GM21619 (cell line): ENCODE results near the gene CORO1C.
"Not testable (repeated sequence)": the region's sequence is repeated elsewhere in the genome, so short reads cannot be mapped to it uniquely, and the experiment has no call there.

Experiments used
- ATAC-seq: cut with Tn5 transposase; IDR thresholded peaks from one replicate; pipeline ENCODE4 v1.9.1; 2021; ENCODE audit not compliant: unreplicated experiment

CORO1C gene

GRCh38 chr12:108638141-108638827, 93.0 kb downstream of the CORO1C start:
- ATAC-seq = no peak

DNA sequence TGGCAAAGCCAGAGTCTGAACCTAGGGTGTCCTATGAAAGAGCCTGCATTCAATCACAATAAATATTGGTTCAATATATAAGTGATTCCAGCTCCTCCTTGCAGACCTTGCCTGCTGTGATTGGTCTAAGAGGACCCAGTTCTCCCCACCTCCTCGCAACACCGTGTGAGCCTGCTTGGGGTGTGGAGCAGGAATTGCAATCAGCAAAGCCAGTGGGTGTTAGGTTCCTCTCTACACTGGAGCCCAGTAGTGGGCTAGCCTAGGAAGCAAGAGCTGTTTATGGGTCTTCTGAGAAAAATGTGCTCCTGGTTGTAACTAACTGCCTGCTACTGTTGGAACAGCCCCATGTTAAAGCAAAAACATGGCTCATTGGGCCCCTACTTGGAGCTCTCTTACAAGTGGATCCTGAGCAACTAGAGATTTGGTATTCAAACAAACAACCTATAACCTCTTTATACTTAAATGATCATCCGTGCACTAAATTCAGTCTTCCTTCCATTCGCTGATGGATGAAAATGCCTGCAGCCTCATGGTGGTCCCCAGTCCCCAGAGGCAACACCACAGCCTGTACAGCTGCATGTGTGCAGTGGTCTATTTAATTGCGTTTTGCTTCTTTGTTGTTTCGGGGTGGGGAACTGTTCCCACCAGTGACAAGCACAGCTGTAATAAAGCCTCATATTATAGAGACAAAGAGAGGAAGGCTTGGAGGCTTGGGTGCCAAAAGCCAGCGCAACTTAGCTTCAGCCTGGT, 93.9 kb downstream of the CORO1C start:
- no peak for ATAC-seq

DNA sequence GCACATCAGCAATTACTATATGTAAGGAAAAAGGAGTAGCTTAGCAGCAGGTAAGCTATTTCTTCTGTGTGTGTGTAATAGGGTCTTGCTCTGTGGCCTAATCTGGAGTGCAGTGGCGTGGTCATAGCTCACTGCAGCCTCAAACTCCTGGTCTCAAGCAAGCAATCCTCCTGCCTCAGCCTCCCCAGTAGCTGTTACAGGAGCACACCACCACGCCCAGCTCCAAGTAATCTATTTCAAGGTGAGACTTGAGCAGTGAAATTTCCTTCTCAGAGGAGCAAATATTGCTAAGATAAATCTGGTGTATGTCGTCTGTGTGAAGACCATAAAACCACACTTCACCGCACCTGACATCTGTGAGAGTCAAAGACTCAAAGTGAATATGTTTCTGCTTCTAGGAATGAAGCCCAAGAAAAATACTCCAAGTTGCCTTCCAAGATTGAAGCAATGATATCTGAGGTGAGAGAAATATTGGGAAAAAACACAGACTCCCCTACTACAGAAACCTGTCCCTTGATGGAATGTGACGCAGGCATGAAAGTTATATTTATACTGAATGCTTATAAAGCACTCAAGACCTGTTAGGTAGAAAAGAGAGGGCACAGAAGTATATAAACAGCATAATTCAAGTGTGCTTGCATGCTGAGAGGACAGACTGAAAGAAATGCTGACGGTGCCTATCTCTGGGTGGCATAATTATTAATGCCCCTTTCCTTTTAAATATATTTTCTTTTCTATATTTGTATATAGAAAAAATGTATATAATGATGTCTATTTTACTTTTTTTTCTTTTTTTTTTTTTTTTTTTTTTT, 95.1 kb downstream of the CORO1C start:
- no peak for ATAC-seq

- ATAC-seq = peak; percentile 49
Observed at GRCh38 chr12:108635201-108635996, 95.9 kb downstream of the CORO1C start.

DNA sequence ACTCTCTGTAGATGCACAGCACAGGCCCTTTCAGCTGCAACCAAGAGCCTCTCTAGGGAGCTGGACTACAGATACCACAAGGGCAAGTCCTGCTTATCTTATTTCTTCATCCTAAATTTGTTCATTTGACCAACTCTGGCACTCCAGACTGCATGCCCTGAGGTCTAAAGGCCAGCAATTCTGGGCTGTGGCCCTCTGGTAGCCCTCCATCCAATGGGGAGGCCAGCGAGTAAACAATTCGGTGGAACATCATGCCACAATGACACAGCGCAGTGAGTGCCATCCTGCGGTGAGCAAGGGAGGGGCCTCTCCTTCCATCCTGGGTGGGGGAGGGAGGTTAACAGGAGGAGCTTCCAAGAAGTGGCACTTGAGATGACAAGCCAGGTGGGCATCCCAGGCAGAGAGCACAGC, 97.0 kb downstream of the CORO1C start:
- no peak for ATAC-seq

- ATAC-seq = peak; percentile 50
Observed at GRCh38 chr12:108633534-108634248, 97.6 kb downstream of the CORO1C start, which contains the start of gene SELPLG. TSS of gene SELPLG (minus strand) at chr12:108633894. CDS start at chr12:108624307, 9,587 bp downstream.

DNA sequence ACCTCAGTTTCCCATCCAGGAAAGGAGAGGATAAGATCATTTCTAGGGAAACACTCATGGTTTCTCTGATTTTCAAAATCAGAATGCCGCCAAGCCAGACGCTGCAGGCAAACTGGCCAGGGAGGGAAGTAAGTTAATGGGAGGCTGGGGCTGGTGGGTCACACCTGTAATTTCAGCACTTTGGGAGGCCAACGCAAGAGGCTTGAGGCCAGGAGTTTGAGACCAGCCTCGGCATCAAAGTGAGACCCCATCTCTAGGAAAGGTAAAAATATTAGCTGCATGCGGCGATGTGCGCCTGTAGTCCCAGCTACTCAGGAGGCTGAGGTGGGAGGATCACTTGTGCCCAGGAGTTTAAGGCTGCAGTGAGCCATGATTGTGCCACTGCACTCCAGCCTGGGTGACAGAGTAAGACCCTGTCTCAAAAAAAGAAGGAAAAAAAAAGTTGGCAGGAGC, 98.2 kb downstream of the CORO1C start:
- no peak for ATAC-seq

DNA sequence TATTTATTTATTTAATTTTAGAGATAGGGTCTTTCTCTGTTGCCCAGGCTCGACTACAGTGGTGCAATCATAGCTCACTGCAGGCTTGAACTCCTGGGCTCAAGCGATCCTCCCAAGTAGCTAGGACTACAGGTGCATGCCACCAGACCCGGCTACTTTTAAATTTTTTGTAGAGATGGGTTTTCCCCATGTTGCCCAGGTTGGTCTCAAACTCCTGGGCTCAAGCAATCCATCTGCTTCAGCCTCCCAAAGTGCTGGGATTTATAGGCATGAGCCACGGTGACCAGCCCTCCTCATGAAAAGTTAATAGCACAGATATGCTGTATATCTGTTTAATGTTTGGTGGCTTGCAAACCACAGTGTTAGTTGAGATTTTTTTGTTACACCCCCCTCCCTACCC, 100.1 kb downstream of the CORO1C start:
- ATAC-seq = not testable (repeated sequence)

DNA sequence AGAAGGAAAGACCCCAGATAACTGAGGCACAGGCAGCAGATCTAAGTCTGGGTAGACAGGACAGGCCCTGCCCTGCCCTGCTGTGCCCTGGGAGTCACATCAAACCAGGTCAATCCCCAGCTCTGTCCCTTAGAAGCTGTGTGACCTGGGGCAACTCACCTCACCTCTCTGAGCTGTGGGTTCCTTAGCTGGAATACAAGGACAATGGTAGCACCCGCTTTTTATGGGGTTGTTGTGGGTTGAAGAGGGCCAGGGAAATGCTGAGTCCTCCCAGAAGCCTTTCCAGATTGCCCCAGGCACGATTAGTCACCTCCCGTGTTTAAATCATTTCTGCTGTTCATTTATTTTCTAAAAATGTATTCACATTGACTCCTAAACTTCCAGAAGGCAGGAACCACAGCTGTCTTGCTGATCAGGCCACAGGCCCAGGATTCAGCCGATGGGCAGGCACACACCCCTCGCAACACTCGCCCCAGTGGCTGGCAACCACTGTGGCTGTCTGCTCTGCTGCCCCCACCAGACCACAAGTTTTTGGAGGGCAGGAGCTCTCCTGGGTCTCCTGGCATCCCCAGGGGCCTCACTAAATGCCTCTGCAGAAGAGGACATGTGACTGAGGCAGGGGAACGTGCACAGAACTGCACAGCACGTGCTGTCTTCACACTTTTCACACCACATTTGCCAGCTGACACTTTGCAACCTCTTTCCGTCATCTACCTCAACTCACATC, 100.7 kb downstream of the CORO1C start:
- ATAC-seq = no peak

DNA sequence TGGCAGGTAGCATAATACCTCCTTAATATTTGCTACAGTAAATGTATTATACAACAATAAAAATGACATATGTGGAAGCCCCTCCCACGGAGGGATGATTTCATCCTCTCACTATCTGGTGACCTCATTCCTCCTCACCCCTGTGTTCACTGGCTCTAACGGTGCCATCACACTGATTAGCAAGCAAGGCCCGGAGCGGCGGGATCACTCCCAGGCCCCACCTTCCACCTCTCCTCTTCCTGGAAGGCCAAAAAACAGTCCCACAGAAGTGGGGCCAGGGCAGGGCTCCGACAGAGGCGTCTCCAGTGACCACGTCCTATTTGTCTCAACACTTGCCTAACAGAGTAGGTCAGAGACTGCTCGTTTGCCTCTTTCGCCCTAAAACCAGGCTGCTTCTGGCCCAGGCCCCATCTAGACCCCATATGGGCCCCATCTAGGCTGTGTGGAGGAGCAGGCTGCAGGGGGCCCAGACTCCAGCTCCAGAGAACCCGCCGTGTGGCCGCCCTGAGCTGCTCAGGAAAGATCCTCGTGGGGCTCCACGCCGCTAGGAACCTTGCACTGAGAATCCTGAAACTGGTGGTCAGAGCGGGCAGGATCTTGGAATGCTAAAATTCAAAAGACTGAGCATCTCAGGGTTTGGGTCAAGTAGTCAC, 101.4 kb downstream of the CORO1C start:
- ATAC-seq = no peak

- ATAC-seq = no peak
Observed at GRCh38 chr12:108629151-108629550, 102.2 kb downstream of the CORO1C start.

- ATAC-seq = no peak
Observed at GRCh38 chr12:108627134-108627920, 104.0 kb downstream of the CORO1C start.

- ATAC-seq = no peak
Observed at GRCh38 chr12:108625228-108625627, 106.1 kb downstream of the CORO1C start.

DNA sequence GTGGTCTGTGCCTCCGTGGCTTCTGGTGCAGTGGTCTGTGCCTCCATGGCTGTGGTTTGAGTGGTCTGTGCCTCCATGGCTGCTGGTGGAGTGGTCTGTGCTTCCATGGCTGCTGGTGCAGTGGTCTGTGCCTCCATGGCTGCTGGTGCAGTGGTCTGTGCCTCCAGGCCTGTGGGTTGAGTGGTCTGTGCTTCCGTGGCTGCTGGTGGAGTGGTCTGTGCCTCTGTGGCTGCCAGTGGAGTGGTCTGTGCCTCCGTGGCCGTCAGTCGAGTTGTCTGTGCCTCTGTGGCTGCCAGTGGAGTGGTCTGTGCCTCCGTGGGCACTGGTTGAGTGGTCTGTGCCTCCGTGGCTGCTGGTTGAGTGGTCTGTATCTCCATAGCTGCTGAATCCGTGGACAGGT, 107.7 kb downstream of the CORO1C start:
- no peak for ATAC-seq

GRCh38 chr12:108622921-108623514, 108.3 kb downstream of the CORO1C start:
- no peak for ATAC-seq

GRCh38 chr12:108622421-108622820, 108.9 kb downstream of the CORO1C start:
- no peak for ATAC-seq

DNA sequence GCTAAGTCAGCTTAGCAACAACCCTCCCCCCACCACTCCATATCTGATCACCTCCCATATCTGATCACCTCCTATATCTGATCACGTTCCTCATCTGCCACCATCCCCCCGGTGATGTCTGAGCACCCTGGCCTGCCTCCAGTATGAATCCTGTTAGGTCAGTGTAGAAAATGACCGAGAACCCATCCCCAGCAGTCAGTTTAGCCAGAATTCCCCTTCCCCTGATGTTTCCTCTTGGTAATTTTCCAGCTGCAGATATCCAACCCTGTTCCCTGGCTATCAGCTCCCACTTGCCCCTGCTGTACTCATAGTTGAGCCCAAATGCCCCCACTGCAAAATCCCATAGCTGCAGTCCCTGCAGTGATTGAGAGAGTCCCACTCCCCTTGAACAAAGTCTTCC, 110.2 kb downstream of the CORO1C start:
- ATAC-seq = no peak
